Stomach (tissue), 4 donors: ENCODE data around the gene NHERF2.

ENCODE experiments used
- POLR2AphosphoS5 ChIP-seq, 3 donors: sonication (generic); formaldehyde crosslinking; IDR thresholded peaks; one replicate each; pipeline ENCODE4 v1.6.1; 2016; ENCODE audit warnings: antibody characterized with exemption in 3 of 3
- TF ChIP-seq, protein P1 (sequence below), 7 experiments: fragments of 450-650 bp in 4 of 7; fragments of 200-600 bp in 3 of 7; sonication (generic) in 3 of 7; IDR thresholded peaks; one replicate each; pipeline ENCODE4 v1.5.1; 2016 to 2019; ENCODE audit warnings: antibody characterized with exemption in 7 of 7, control low read depth in 2 of 7, mild to moderate bottlenecking in 1 of 7

DNA sequence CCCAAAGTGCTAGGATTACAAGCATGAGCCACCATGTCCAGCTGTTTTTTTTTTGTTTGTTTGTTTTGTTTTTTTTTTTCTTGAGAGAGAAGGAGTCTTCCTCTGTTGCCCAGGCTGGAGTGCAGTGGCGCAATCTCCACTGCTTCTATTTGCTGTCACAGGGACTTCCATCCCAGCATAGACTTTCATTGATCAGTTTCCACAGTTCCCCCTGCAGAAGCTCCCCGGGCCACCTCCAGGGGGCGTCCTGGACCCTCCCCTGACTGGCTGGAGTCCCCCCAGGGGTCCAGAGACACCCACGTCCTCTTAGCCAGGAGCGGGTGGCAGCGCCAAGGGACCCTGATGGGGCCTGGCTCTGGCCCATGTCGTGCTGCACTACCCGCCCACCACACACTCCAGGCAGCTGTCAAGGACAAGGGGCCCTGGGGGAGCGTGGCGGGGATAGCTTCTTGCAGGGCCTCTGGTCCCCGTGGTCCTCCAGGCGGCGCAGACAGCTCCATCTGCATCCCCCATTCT, 10.2 kb upstream of the NHERF2 start:
- TF ChIP-seq, protein P1, sequence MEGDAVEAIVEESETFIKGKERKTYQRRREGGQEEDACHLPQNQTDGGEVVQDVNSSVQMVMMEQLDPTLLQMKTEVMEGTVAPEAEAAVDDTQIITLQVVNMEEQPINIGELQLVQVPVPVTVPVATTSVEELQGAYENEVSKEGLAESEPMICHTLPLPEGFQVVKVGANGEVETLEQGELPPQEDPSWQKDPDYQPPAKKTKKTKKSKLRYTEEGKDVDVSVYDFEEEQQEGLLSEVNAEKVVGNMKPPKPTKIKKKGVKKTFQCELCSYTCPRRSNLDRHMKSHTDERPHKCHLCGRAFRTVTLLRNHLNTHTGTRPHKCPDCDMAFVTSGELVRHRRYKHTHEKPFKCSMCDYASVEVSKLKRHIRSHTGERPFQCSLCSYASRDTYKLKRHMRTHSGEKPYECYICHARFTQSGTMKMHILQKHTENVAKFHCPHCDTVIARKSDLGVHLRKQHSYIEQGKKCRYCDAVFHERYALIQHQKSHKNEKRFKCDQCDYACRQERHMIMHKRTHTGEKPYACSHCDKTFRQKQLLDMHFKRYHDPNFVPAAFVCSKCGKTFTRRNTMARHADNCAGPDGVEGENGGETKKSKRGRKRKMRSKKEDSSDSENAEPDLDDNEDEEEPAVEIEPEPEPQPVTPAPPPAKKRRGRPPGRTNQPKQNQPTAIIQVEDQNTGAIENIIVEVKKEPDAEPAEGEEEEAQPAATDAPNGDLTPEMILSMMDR (IDR thresholded peaks at IDR 0.05): no peak
- TF ChIP-seq POLR2AphosphoS5 (IDR thresholded peaks at IDR 0.05): no peak
